K562 treated with DMSO at 1 percent for 24 hours (cell line): Measurements from ENCODE around the gene PRCP. TPM values are rescaled to one million over a fixed set of nuclear protein-coding genes. Genes with fewer than 3 reads are reported as not detected.

ENCODE experiments used
- total RNA-seq: library from RNA; unstranded; fragments of 300-600 nt; gene quantifications from 2 replicates; pipeline ENCODE4 v1.2.3, GENCODE V29; 2022; ENCODE audit warnings: low read depth; ENCODE audit not compliant: insufficient read depth

PRCP gene
- 27.9 and 30.0 TPM in 2 replicates for total RNA-seq

GRCh38 chr11:82900277-82901164 is at the start of gene PRCP:
Gene PRCP, minus strand, starts transcription at chr11:82900430. Its CDS starts 28 bp downstream, at chr11:82900402.

GRCh38 chr11:82901165-82901921 is 1.1 kb upstream of the PRCP start, which contains the start of gene DDIAS:
Gene DDIAS, plus strand, starts transcription at chr11:82901736. Its CDS starts 13,003 bp downstream, at chr11:82914739.

Other genes with a start within 250 kb of the PRCP start
- gene FAM181B, start 166.6 kb downstream of the PRCP start, total RNA-seq: 0.29 and 0.31 TPM in 2 replicates
- gene DDIAS, start 1.3 kb upstream of the PRCP start, total RNA-seq: 8.1 and 16.3 TPM in 2 replicates
- 1.5 and 2.6 TPM in 2 replicates for gene RAB30, start 171.5 kb upstream of the PRCP start, total RNA-seq